Measurements from ENCODE around the gene SLC22A23.

- TF ChIP-seq CTCF (IDR thresholded peaks at IDR 0.05) (no peak), POLR2A (IDR thresholded peaks at IDR 0.05) (no peak)
Observed at GRCh38 chr6:3400162-3400561, 56.7 kb downstream of the SLC22A23 start.
